ENCODE measurements around the gene MYH14. TPM values are rescaled to one million over a fixed set of nuclear protein-coding genes. Genes with fewer than 3 reads are reported as not detected.

Gene MYH14
- total and polyA plus RNA-seq, 2 of the 8 experiments (the other 6 are each of a cell fraction or from before 2014, with no cell fraction given): 17.3 to 28.6 TPM

- no peak overlapping the region for H3K9ac ChIP-seq (replicated peaks in 1 of 4; ENCODE audit: extremely low read depth in 1 of 4, low read depth in 3 of 4, low read length in 3 of 4)
- H2AFZ ChIP-seq (ENCODE audit: low read length): no peak overlapping the region
- no peak overlapping the region for H3K4me3 ChIP-seq (ENCODE audit: extremely low read depth in 1 of 4, insufficient read depth in 2 of 4, low read depth in 3 of 4, low read length in 4 of 4)
- H4K8ac ChIP-seq (ENCODE audit: extremely low read depth, insufficient read depth, low read length): no peak overlapping the region
- H3K36me3 ChIP-seq (ENCODE audit: control insufficient read depth in 2 of 4, insufficient read depth in 4 of 4, low read length in 3 of 4): no peaks in the 10 kb centered on the region
- H3K14ac ChIP-seq (ENCODE audit: insufficient read length): no peak overlapping the region
- POLR2A ChIA-PET (ENCODE audit: partially characterized antibody): interaction anchor here (1.0 kb wide), 1 partner anchor 98 kb away, joined by 3 read pairs; no protein-coding TSS in a partner anchor
- no peaks in the 10 kb centered on the region for H3K23me2 ChIP-seq (ENCODE audit: low read depth, low read length)
- CTCF ChIA-PET (ENCODE audit: partially characterized antibody): interaction anchor here (1.2 to 23.5 kb wide), 3 partner anchors 17 to 86 kb away, joined by 3 to 397 read pairs (median 3); no protein-coding TSS in a partner anchor
- no peaks in the 10 kb centered on the region for H3K27me3 ChIP-seq (replicated peaks in 1 of 4; ENCODE audit: control insufficient read depth in 3 of 4, extremely low read depth in 1 of 4, insufficient read depth in 3 of 4, low read length in 3 of 4)
- no peaks in the 10 kb centered on the region for H3K79me1 ChIP-seq (ENCODE audit: low read depth, low read length)
- peak overlapping the region; percentile 58; the same call in 1 of the 2 replicates for H3K27ac ChIP-seq (ENCODE audit: low read depth, low read length)
- no peaks in the 10 kb centered on the region for H3K9me3 ChIP-seq (ENCODE audit: insufficient read depth in 2 of 2, low read depth in 1 of 2, low read length in 1 of 2)
- H3K4me2 ChIP-seq (ENCODE audit: insufficient read depth in 1 of 2, low read depth in 2 of 2, low read length in 2 of 2): no peak overlapping the region
- peaks cover 0 to 12% (median 2%) of the 10 kb centered on the region in 4 experiments; a peak in 3 of 7 replicates for H3K4me1 ChIP-seq (replicated peaks in 1 of 4; ENCODE audit: control insufficient read depth in 3 of 4, insufficient read depth in 4 of 4, low read length in 3 of 4)
- H2BK15ac ChIP-seq (ENCODE audit: low read length): no peak overlapping the region
- no peak overlapping the region for H2BK5ac ChIP-seq (ENCODE audit: low read depth, low read length)
- H2BK12ac ChIP-seq (ENCODE audit: low read depth, low read length): no peak overlapping the region
- H4K91ac ChIP-seq (replicated peaks; ENCODE audit: insufficient read length, low read length): no peak overlapping the region
- H3K23ac ChIP-seq (ENCODE audit: insufficient read length): no peak overlapping the region
- WGBS, 2 experiments (ENCODE audit: extremely low coverage in 1 of 2, insufficient coverage in 1 of 2, insufficient read length in 1 of 2, insufficient replicate concordance in 2 of 2, low coverage in 1 of 2, low lambda C conversion rate in 2 of 2, missing lambda C conversion rate in 1 of 2): 86% methylated on average over 16 of the region's 23 CpGs; no CpG with 5 or more reads in 1 of the 2 experiments
- no peak overlapping the region for H3K56ac ChIP-seq (replicated peaks; ENCODE audit: insufficient read length, low read depth, low read length)
- TF ChIP-seq BRCA1 (IDR thresholded peaks at IDR 0.05; ENCODE audit: low read depth, low read length) (no peak), EZH2 (IDR thresholded peaks at IDR 0.05; ENCODE audit: low read depth, low read length, severe bottlenecking) (no peak), TAF1 (IDR thresholded peaks at IDR 0.05; ENCODE audit: low read depth, low read length) (no peak), MAX (IDR thresholded peaks at IDR 0.05) (no peak), MAFK (IDR thresholded peaks at IDR 0.05; ENCODE audit: low read depth, low read length) (no peak), POLR2AphosphoS5 (IDR thresholded peaks at IDR 0.05; ENCODE audit: low read depth, low read length) (no peak), ATF2 (IDR thresholded peaks at IDR 0.05; ENCODE audit: low read length) (no peak)
- no peaks in the 10 kb centered on the region for H4K20me1 ChIP-seq (replicated peaks in 1 of 2; ENCODE audit: control insufficient read depth in 1 of 2, insufficient read depth in 2 of 2, low read length in 2 of 2)
- H2BK20ac ChIP-seq (ENCODE audit: low read length): no peak overlapping the region
- H2AK5ac ChIP-seq (ENCODE audit: low read depth, low read length): no peak overlapping the region
- H4K5ac ChIP-seq (ENCODE audit: insufficient read length, low read depth, low read length): no peak overlapping the region
- H3K4ac ChIP-seq (replicated peaks; ENCODE audit: insufficient read length, low read depth, low read length): no peak overlapping the region
- no peaks in the 10 kb centered on the region for H3K79me2 ChIP-seq (ENCODE audit: control insufficient read depth in 1 of 2, insufficient read depth in 2 of 2, low read length in 2 of 2)
- H2BK120ac ChIP-seq (replicated peaks; ENCODE audit: low read depth, low read length): no peak overlapping the region
- DNase-seq (ENCODE audit: low read depth in 1 of 2, low spot score in 2 of 2) (no peak), FAIRE-seq (no peak)
- H3K18ac ChIP-seq (ENCODE audit: extremely low read depth, low read length): no peak overlapping the region
These were observed 30.0 kb downstream of the MYH14 start for GRCh38 chr19:50233308-50233910.
